CD4-positive, alpha-beta T cell (primary cell): ENCODE data around the gene CMIP. TPM values are rescaled to one million over a fixed set of nuclear protein-coding genes. Genes with fewer than 3 reads are reported as not detected.

Source experiments
- ATAC-seq: fragments of 200-7000 bp; cut with Tn5 transposase; one replicate; pipeline ENCODE4 v1.10.0; 2022; ENCODE audit warnings: mild to moderate bottlenecking; ENCODE audit not compliant: poor library complexity
- CTCF ChIA-PET: fragments of 350-600 bp; sonication (Branson Sonifier 250); formaldehyde crosslinking; loops from one replicate; lab custom pipeline; 2021; ENCODE audit warnings: antibody characterized with exemption, inconsistent platforms; lab: Charles Lee
- POLR2A ChIA-PET: fragments of 350-600 bp; sonication (Branson Sonifier 250); formaldehyde crosslinking; loops from one replicate; lab custom pipeline; 2021; ENCODE audit warnings: antibody characterized with exemption, inconsistent platforms; lab: Charles Lee
- DNase-seq, 14 experiments: peaks; one replicate each; pipeline ENCODE4 v3.0.0-alpha.2; 2013 to 2020; ENCODE audit warnings: mixed read lengths in 2 of 14
- H3K27ac ChIP-seq, 2 donors: one replicate each; pipeline versions ENCODE4 v1.5.1 to v1.7.0; 2013; ENCODE audit warnings: low read length in 2 of 2, low read depth in 1 of 2, mild to moderate bottlenecking in 1 of 2
- H3K27me3 ChIP-seq, 2 experiments: 1 replicate in 1 of 2; 2 replicates in 1 of 2; pipeline versions ENCODE4 v1.6.1 to v1.7.0; 2013; ENCODE audit warnings: low read length in 2 of 2, control low read depth in 1 of 2, mild to moderate bottlenecking in 1 of 2, moderate library complexity in 1 of 2; ENCODE audit not compliant: insufficient read depth in 2 of 2, control insufficient read depth in 1 of 2
- H3K36me3 ChIP-seq: one replicate; pipeline ENCODE4 v1.6.1; 2013; ENCODE audit warnings: low read length, control low read depth; ENCODE audit not compliant: insufficient read depth
- H3K4me1 ChIP-seq: one replicate; pipeline ENCODE4 v1.6.1; 2013; ENCODE audit warnings: low read length, control low read depth; ENCODE audit not compliant: insufficient read depth
- H3K4me3 ChIP-seq: one replicate; pipeline ENCODE4 v1.5.1; 2013; ENCODE audit warnings: mild to moderate bottlenecking, low read length, moderate library complexity
- H3K9me3 ChIP-seq, 2 experiments: 1 replicate in 1 of 2; 2 replicates in 1 of 2; pipeline versions ENCODE4 v1.6.1 to v1.7.0; 2013; ENCODE audit warnings: low read length in 2 of 2, mild to moderate bottlenecking in 2 of 2, control low read depth in 1 of 2, moderate library complexity in 1 of 2; ENCODE audit not compliant: control insufficient read depth in 1 of 2, insufficient read depth in 1 of 2
- H3K27ac Mint-ChIP-seq: one replicate; pipeline ENCODE4 v1.8.0; 2020; ENCODE audit warnings: mixed read lengths
- H3K27me3 Mint-ChIP-seq: one replicate; pipeline ENCODE4 v1.8.0; 2021; ENCODE audit warnings: mixed read lengths
- H3K36me3 Mint-ChIP-seq: one replicate; pipeline ENCODE4 v1.8.0; 2021; ENCODE audit warnings: low read depth, mixed read lengths
- H3K4me1 Mint-ChIP-seq: one replicate; pipeline ENCODE4 v1.8.0; 2021; ENCODE audit warnings: low read depth, mixed read lengths
- H3K4me3 Mint-ChIP-seq: one replicate; pipeline ENCODE4 v1.8.0; 2020; ENCODE audit warnings: mild to moderate bottlenecking, mixed read lengths
- H3K9me3 Mint-ChIP-seq: one replicate; pipeline ENCODE4 v1.8.0; 2020; ENCODE audit warnings: mixed read lengths
- CTCF ChIP-seq: fragments of 200-600 bp; IDR thresholded peaks from one replicate; pipeline ENCODE4 v1.8.0; 2022; ENCODE audit warnings: antibody characterized with exemption, mild to moderate bottlenecking
- intact Hi-C, 2 experiments: fragments of 100-400 bp; cut with DNase I in 1 of 2; cut with micrococcal nuclease in 1 of 2; formaldehyde crosslinking; loops; one replicate each; pipeline versions ENCODE4 v1.15.1 to v1.9.0; 2023 to 2025; cut with DNase I, micrococcal nuclease
- total RNA-seq, 174 experiments: library from RNA in 2 of 174; stranded (reverse) in 2 of 174; gene quantifications; one replicate each; pipeline ENCODE4 v1.2.3 and lab custom pipeline; 2021 to 2026

The CMIP gene
- total RNA-seq, 2 experiments from 2014 or later = 33.5 to 35.3 TPM

- Mint-ChIP-seq H3K36me3 (peaks cover 19% of the 10 kb centered on the region), H3K4me3 (peak overlapping the region; percentile 63), H3K4me1 (peaks cover 92% of the 10 kb centered on the region), H3K27me3 (no peaks in the 10 kb centered on the region), H3K9me3 (no peaks in the 10 kb centered on the region), H3K27ac (peak overlapping the region; percentile 93)
- intact Hi-C loops = loop anchor here (10.0 kb wide), 4 partner anchors 45 to 905 kb away; partner anchors contain the start of genes C16orf46 (in 1 of the 2) and DYNLRB2 (in 1 of the 2)
- DNase-seq (no peak), ATAC-seq (no peak)
- TF ChIP-seq CTCF = no peak
- no peaks in the 10 kb centered on the region for H3K27me3 ChIP-seq
- CTCF ChIA-PET = no interaction called here
- H3K4me3 ChIP-seq = no peak overlapping the region
- H3K36me3 ChIP-seq = no peaks in the 10 kb centered on the region
- H3K4me1 ChIP-seq = peaks cover 72% of the 10 kb centered on the region
- POLR2A ChIA-PET = interaction anchor here (0.6 to 1.0 kb wide), 2 partner anchors 12 to 25 kb away, joined by 3 read pairs; no protein-coding TSS in a partner anchor
- H3K9me3 ChIP-seq = no peaks in the 10 kb centered on the region
- peak overlapping the region in 1 of 2 donors; percentile 21 for H3K27ac ChIP-seq
Observed at GRCh38 chr16:81449899-81450608, 5.4 kb downstream of the CMIP start.

- intact Hi-C loops = no loop called here
- POLR2A ChIA-PET = interaction anchor here (1.0 to 3.0 kb wide), 2 partner anchors 19 to 26 kb away, joined by 3 to 19 read pairs; no protein-coding TSS in a partner anchor
Observed at GRCh38 chr16:81450783-81451491, 6.3 kb downstream of the CMIP start.

More at GRCh38 chr16:81450783-81451491, 6.3 kb downstream of the CMIP start:
- H3K36me3 Mint-ChIP-seq = peaks cover 19% of the 10 kb centered on the region
- H3K27me3 Mint-ChIP-seq = no peaks in the 10 kb centered on the region
- H3K27me3 ChIP-seq = no peaks in the 10 kb centered on the region
- peak overlapping the region; percentile 23 for H3K4me3 Mint-ChIP-seq
- DNase-seq (peak in 2 of 14 experiments; percentile 29 to 44), ATAC-seq (no peak)
- no peak overlapping the region for H3K27ac ChIP-seq
- CTCF ChIA-PET = interaction anchor here (1.3 kb wide), 1 partner anchor 8 kb away, joined by 3 read pairs; no protein-coding TSS in a partner anchor
- H3K9me3 ChIP-seq = no peaks in the 10 kb centered on the region
- H3K9me3 Mint-ChIP-seq = no peaks in the 10 kb centered on the region
- no peak overlapping the region for H3K4me3 ChIP-seq
- H3K36me3 ChIP-seq = no peaks in the 10 kb centered on the region
- TF ChIP-seq CTCF = no peak
- peaks cover 68% of the 10 kb centered on the region for H3K4me1 ChIP-seq
- H3K4me1 Mint-ChIP-seq = peaks cover 91% of the 10 kb centered on the region
- peak overlapping the region; percentile 93 for H3K27ac Mint-ChIP-seq
